Esophagus muscularis mucosa (tissue), 4 donors: ENCODE measurements around the gene MTREX.

Experiments used
- CTCF ChIP-seq, 3 experiments: fragments of 200-600 bp in 2 of 3; fragments of 450-650 bp in 1 of 3; sonication (generic) in 2 of 3; IDR thresholded peaks; one replicate each; pipeline ENCODE4 v1.5.1; 2017 to 2019; ENCODE audit warnings: antibody characterized with exemption in 3 of 3, mild to moderate bottlenecking in 2 of 3, moderate library complexity in 1 of 3
- EP300 ChIP-seq: sonication (generic); formaldehyde crosslinking; IDR thresholded peaks from one replicate; pipeline ENCODE4 v1.6.1; 2017; ENCODE audit warnings: antibody characterized with exemption
- POLR2A ChIP-seq: fragments of 450-650 bp; IDR thresholded peaks from one replicate; pipeline ENCODE4 v1.6.1; 2017; ENCODE audit warnings: antibody characterized with exemption, moderate library complexity, mild to moderate bottlenecking, low read depth

- TF ChIP-seq CTCF (IDR thresholded peaks at IDR 0.05) (no peak), EP300 (no peak), POLR2A (no peak)
Measured at GRCh38 chr5:55345327-55345726, 37.5 kb downstream of the MTREX start.
